Renal pelvis (tissue), 4 donors: Measurements from ENCODE around the gene TMEM52B. TPM values are rescaled to one million over a fixed set of nuclear protein-coding genes. Genes with fewer than 3 reads are reported as not detected.
"Not testable (repeated sequence)": the region's sequence is repeated elsewhere in the genome, so short reads cannot be mapped to it uniquely, and the experiment has no call there.

Experiments used
- DNase-seq: peaks from one replicate; pipeline ENCODE4 v3.0.0-alpha.2; 2013
- polyA plus RNA-seq, 3 donors: library from polyadenylated mRNA; unstranded; fragments of 120-200 nt; gene quantifications; one replicate each; pipeline ENCODE4 v1.2.1, GENCODE V29; 2013; ENCODE audit not compliant: insufficient read length in 3 of 3

The TMEM52B gene
- polyA plus RNA-seq, 3 donors: 121 to 183 (median 138) TPM

DNA sequence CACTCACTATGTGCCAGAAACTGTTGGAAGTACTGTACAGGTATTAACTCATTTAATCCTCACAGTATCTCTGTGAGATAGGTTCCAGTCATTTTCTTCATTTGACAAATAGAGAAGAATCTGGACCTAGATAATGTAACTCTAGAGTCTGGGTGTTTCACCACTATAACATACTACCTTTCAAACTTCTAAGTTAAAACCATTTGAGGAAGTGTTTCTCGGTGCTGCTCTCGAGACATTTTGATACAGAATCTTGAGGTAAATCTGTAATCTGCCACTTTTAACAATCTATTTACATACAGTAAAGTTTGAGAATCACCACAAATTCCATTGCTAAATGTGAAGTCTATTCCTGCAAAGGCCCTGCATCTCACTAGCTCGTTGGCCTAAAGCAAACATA is 15.7 kb upstream of the TMEM52B start:
- no peak for DNase-seq

DNA sequence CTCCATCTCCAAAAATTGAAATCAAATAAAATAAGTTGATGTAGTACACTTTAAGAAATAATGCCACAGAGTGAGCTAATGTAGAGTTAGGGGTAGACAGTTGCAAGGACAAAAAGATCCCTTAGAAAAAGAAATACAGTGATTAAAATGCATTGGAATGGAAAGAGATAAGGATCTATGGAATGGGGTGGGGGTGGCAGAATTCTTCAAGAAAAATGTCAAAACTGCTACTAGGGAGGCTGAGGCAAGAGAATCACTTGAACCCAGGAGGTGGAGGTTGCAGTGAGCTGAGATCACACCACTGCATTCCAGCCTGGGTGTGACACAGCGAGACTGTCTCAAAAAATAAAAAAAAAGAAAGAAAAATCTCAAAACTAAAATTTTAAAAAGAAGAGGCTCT is 13.4 kb upstream of the TMEM52B start:
- DNase-seq: no peak

- DNase-seq: no peak
These were observed 11.2 kb upstream of the TMEM52B start for GRCh38 chr12:10167599-10167998.

DNA sequence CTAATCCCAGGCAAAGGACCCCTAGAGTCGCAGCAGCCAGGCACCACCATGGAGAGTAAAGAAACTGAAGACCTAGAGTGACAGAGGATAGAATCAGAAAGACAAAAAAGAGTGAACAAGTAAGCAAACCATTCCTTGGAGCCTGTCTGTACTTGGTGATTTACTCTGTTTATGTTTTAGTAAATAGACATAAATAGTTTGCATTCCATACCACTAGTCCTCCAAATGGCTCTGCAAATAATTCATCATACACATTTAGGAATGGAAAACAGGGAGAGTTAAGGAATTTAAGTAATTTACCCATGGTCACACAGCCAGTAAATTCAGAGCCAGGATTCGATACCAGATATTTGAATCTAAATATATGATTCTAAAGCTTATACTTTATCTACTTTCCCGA is 9.7 kb upstream of the TMEM52B start:
- no peak for DNase-seq

GRCh38 chr12:10170216-10170615 is 8.6 kb upstream of the TMEM52B start:
- DNase-seq: no peak

- DNase-seq: no peak
These were observed 6.7 kb upstream of the TMEM52B start, which contains the start of gene OLR1 for GRCh38 chr12:10171973-10172728. TSS of gene OLR1 (minus strand) at chr12:10172132. CDS start at chr12:10172077, 55 bp downstream.

- DNase-seq: no peak
These were observed 3.7 kb upstream of the TMEM52B start for GRCh38 chr12:10174986-10175614.

DNA sequence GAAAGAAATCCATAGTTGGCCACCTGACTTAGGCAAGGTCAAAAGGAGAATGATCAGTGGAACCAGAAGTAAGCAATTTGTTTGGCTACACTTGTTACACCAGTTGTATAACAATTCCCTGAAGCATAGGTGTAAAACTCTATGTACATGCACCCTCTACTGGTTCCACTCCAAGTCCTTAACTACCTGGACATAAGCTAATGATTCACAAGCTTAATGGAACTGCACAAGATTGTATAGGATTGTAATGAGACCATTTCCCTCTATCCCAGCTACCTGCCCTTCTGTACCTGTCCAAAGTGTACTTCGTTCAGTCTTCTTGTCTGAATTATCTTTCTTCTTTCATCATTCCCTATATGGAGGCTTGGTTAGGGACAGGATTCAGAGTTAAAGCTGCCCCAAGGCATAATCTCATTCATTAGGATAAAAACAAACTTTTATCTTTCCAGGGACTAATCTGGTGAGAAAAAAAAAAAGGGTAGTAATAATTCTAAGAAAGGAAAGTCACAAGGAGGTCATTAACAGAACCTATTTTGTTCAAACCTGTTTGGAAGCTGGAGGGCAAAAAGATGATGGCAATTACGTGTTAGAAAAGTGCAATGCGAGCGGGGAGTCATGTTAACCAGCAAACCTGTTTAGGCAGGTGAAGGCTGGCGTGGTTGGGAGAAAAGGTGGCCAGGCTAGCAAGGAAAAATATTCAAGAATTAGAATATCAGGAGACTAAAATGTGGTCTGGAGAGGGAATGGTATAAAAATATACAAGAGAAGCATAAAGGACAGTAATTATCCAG is 2.8 kb upstream of the TMEM52B start:
- DNase-seq: peak; percentile 66

- no peak for DNase-seq
These were observed 947 bp downstream of the TMEM52B start for GRCh38 chr12:10179776-10180181.

DNA sequence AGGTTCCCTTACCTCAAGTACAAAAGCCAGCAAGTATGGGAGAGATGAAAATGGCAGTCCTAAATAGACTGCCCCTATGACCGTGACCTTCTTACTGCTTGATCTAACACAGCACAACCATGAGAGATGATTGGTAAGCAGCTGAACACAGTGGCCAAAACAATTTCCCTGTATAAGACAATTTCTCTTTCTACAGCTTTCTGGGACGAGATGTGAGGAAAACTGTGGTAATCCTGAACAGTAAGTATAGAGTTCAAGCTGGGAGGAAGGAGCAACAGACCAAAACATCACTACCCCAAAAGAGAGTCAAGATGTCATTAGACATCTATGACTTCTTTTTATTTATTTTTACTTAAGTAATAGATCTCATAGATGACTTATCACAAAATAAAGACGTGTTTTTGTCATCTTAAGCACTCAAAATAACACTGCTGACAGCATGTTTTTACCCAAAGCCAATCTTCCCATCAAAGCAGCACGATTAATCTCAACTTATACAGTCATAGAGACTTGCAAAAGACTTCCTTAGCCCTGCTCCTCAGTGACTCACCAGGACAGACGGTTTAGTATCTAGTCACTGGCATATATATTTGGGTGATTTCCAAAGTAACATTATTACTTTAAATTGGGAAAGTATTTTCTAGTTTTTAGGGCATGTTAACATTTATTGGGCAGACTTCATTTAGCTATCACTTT is 3.7 kb downstream of the TMEM52B start:
- DNase-seq: no peak

GRCh38 chr12:10184261-10184843 is 5.5 kb downstream of the TMEM52B start:
- no peak for DNase-seq

DNA sequence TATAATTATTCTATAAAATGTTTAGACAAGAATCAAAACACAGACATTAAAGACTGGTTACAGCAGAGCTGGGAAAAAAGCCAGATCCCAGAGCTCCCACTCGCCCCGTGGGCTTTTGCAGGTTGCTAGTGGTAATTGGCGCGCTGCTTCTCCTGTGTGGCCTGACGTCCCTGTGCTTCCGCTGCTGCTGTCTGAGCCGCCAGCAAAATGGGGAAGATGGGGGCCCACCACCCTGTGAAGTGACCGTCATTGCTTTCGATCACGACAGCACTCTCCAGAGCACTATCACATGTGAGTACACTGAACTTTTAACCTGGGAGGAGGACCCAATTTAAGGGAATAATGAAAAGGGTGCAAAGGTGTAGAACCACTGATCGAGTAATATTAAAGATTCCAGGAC is 7.5 kb downstream of the TMEM52B start:
- no peak for DNase-seq

GRCh38 chr12:10186958-10187357 is 8.1 kb downstream of the TMEM52B start:
- not testable (repeated sequence) for DNase-seq

DNA sequence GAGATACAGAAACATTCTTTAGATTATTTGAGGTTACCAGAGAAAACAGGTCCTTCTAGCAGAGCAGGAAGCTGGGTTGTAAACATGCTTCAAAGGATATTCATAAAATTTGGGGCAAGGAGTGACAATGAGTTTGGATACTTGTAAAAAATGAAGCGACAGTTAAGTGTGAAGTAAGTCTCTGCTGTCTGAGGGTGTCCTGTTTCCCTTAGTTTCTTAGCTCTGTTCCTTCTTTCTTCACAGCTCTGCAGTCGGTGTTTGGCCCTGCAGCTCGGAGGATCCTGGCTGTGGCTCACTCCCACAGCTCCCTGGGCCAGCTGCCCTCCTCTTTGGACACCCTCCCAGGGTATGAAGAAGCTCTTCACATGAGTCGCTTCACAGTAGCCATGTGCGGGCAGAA is 10.8 kb downstream of the TMEM52B start:
- DNase-seq: no peak

DNA sequence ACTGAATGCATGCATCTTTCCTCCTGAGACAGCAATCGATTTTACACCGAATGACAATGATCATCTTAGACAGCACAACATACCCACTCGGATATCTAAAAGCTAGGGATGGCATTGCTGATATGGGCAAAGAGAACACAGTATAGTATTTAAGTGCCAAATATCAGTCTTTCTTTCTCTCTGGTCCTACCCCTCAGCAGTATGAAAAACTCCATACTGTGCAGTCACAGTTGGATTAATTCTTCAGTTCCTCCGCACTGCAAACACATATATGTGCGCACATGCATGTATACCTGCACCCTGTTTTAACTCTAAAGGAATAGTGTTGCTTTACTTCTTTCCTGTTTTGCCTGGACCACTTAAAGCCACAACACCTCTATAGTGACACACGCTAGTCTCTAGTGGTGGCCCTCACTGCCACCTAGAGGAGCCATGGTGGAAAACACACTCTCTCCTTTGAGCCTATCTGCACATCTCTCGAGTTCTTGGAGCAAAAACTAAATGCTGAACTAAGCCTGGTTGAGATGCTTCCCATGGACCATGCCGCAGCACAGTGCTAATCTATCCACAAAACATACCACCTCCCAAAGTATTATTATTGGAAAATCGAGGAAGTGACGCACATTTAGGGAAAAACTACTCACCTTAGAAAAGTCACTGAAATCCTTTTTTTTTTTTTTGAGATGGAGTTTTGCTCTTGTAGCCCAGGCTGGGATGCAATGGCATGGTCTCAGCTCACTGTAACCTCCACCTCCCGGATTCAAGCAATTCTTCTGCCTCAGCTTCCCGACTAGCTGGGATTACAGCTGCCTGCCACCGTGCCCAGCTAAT is 11.9 kb downstream of the TMEM52B start:
- DNase-seq: peak; percentile 68

GRCh38 chr12:10191865-10192264 is 13.0 kb downstream of the TMEM52B start:
- DNase-seq: no peak

- no peak for DNase-seq
These were observed 15.4 kb downstream of the TMEM52B start for GRCh38 chr12:10194160-10194670.

DNA sequence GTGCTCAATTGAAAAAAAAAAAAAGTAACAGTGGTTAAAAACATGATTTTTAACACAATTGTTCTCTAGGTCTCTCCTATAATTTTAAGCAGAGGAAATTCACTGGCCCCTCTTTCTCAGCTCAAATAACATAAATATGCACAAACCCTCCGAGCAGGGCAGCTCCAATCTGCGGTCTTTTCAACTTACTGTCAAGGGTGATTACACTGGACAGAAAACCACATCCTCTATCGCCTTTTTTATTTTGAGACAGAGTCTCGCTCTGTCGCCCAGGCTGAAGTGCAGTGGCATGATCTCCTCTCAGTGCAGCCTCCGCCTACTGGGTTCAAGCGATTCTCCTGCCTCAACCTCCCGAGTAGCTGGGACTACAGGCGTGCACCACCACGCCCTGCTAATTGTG is 17.4 kb downstream of the TMEM52B start:
- DNase-seq: no peak

- DNase-seq: no peak
These were observed 19.0 kb downstream of the TMEM52B start for GRCh38 chr12:10197879-10198278.

- not testable (repeated sequence) for DNase-seq
These were observed 25.7 kb downstream of the TMEM52B start for GRCh38 chr12:10204495-10204894.
